CD4-positive, alpha-beta T cell treated with Interferon alpha-2 for 1 hour (primary cell): Measurements from ENCODE around the gene AGFG2.

Experiments
- DNase-seq, 2 donors: peaks; one replicate each; pipeline ENCODE4 v3.0.0-alpha.2; 2020 to 2022

Gene AGFG2

GRCh38 chr7:100573691-100574361, 34.8 kb downstream of the AGFG2 start, which contains the start of gene SAP25:
Gene SAP25 (minus strand): TSS chr7:100573900. CDS start chr7:100573742, 158 bp downstream.
- no peak for DNase-seq

DNA sequence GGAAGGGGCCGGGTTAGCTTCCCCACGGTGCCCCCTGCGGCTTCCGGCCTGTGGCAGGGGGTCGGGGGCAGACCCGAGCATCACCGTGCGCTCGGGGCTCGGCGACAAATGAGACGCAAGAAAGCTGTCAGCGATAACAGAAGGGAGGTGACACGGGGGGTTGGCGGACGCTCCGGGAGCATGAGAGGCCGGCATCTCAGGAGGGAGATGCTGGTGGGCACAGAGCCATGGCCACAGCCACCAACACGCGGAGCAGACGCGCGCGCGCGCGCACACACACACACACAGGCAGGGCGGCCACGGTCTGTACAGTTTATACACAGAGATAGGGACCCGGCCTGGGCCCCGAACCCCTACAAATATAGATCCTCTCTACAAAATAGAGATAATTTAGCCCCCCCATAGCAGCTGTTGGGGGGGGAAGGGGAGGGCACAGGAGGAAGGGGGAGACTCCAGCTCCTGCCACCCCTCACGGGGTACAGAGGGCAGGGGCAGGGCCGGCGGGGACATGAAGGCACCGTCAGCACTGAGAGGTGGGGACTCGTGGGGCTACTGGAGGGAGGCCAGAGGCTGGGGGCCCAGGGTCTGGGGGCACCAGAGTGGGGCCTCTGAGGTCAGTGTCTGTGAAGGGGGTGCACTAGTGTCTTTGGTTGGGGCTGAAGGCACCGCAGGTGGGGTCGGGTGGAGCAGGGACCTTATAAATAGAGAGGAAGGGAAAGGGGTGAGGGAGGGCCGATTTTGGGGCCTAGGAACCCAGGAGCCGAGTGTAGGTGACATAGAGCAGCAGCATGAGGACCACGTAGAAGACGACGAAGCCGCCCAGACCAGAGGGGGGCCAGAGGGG, 35.6 kb downstream of the AGFG2 start:
- DNase-seq = no peak

GRCh38 chr7:100575206-100575631, 36.2 kb downstream of the AGFG2 start:
- DNase-seq = no peak

- DNase-seq = no peak
Measured at GRCh38 chr7:100575746-100576383, 36.9 kb downstream of the AGFG2 start.

DNA sequence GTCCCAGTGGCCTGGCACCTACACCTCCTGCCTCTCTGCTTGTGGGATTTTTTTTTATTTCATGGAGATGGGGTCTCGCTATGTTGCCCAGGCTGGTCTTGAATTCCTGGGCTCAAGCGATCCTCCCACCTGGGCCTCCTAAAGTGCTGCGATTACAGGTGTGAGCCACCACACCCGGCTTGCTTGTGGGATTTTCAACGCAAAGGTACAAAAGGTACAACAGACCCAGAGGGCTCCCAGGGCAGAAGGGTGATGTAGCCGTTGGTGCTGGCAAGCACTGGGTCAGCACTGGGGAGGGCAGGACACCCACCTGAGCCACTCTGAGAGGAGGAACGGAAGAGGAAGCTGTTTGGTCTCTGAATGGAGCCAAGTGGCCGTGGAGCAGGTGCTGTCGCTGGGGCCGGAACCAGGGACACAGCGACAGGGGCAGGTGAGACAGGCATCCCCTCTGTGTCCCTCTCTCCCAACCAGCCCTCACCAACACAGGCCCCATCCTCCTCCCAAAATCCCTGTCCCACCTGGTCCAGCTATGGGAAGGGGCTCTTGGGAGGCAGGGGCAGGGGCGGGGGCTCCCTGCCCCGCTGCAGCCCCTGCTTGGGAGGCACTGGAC, 37.5 kb downstream of the AGFG2 start:
- no peak for DNase-seq

GRCh38 chr7:100577103-100577502, 38.1 kb downstream of the AGFG2 start:
- DNase-seq = no peak

DNA sequence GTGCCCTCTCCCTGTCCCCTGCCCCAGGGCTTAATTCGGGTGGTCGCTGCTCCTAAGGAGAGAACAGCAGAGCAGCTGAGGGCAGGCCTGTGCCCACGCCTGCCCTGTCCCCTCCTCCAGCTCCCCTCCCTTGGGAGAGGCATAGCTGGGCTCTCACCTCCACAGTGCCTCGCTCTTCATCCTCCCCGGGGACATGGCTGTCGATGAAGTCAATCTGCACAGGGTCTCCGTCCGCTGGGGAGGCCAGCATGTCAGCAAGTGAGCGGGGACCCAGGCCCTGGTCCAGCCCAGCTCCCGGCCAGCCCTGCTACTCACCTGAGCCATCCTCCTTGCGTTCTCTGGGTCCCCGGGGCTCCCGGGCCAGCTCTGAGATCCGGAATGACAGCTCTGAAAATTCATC, 38.5 kb downstream of the AGFG2 start:
- no peak for DNase-seq

DNA sequence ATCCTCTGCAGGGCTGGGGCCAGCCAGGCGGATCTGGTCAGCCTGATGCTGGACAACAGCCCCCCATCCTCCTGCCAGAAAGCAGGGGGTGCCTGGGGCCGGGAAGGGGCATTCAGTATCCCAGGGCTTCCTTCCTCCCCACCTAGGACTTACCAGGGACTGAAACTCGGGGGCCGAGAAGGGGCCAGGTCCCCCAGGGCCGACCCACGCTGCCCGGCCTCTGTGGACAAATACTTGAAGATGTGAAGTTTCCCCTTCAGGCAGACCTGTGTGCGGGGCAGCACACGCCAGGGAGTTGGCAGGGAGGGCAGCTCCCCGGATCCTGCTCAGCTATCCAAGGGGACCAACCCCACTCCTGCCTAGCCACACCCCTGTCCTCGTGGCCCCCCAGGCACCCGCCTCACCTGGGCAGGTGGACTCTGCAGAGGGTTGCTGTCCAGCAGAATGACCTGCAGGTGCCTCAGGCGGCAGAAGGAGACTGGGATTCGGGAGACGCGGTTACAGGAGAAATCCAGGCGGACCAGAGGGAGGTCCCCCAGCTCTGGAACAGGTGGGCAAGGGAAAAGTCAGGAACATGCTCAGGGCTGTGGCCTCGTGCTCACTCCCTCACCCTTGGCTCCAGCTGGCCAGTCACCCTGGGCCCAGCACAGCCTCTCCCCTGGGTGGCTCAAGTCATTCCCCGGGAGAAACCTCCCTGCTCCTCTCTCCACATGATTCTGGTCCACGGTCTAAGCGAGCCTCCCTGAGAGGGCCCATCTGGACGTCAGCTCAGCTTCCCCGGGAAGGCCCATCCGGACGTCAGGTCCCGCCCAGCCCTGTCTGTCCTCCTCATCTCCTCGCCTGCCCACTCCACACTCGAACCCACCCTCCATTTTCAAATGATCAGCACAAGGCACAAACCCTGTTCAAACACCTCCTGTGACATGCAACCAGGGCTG, 39.5 kb downstream of the AGFG2 start:
- no peak for DNase-seq

DNA sequence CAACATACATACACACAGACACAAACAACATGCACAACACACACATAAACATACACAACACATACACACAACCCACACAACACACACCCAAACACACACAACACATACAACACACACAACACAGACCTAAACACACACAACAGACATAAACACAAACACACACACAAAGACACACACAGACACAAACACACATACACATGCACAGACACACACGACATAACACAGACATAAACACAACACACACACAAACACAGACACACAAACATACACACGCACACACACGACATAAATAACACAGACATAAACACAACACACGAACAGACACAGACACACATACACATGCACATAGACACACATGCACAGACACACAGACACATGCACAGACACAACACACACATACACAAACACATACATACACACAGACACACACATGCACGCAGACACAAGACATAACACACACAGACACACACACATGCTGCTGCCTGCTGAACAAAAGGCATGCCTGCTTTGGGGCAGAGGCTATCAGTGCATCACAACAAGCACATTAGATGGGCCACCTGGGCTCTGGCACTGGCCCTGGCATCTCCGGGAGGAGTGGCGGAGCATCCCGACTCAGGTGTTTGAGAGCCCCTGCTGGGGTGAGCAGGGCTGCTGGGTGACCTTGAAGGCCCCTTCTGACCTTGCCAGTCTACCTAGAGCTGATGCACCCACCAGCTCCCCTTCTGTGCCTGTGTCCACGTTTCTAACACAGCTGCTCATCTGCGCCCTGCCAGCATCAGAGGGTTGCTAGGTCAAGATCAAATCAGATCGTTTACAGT, 41.7 kb downstream of the AGFG2 start:
- no peak for DNase-seq

GRCh38 chr7:100582041-100582579, 43.1 kb downstream of the AGFG2 start:
- DNase-seq = no peak

DNA sequence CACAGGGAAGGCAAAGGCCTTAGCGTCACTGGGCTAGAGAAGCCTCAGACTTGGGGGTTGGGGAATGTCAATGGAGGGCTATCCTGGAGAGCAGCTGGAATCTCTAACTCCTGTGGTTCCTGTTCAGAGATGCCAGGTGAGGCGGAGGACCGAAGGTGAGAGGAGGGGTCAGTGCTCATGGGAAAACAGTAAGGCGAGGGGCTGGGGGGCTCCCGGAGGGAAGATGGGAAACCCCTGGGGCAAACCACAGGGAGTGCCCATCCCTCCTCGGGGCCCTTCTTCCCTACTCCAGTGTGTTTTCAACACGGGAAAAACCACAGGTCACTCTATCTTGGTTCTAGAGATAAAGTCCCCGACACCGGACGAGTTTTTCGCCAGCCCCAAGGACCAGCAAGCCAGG, 43.6 kb downstream of the AGFG2 start:
- no peak for DNase-seq

- DNase-seq = peak; percentile 56 to 70
Measured at GRCh38 chr7:100583132-100584053, 44.4 kb downstream of the AGFG2 start.

- DNase-seq = no peak
Measured at GRCh38 chr7:100584054-100584682, 45.2 kb downstream of the AGFG2 start.

DNA sequence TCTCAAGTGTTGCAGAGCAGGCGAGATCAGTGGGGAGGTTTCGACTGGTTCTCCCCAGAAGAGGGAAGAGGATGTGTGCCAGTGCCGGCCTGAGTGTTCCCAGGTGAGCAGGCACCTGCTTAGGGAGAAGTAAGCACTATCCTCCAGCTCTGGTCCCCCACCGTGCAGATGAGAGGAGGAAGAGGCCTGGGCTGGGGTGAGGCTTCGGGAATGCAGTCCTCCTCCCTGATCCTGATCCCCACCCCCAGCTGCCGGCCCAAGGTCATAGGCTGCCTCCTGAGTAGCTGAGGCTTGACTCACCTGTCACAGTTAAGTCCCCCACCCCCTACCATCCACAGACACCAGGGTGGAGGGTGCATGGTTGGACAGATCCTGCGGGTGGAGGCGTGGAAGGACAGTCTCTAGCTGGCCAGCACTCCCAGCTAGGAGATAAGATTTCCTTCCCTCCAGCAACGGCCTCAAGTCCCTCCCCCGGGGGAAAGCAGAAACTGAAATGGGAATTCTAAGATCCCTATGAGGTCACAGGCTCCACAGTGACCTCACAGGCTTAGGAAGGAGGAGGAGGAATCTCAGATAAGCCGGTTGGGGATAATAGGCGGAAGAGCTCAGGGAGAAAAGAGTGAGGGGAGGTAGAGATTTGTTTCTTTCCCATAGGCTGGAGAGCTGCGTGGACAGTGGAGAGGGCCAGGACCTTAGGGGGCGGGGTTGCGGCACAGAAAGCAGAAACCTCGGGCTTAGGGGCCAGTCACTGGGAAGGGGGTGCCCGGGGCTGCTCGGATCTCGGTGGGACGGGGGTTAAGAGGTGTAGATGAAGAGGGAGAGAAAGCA, 45.9 kb downstream of the AGFG2 start:
- no peak for DNase-seq

GRCh38 chr7:100585511-100586265, 46.7 kb downstream of the AGFG2 start, which contains the start of gene LRCH4:
Gene LRCH4 (minus strand): TSS chr7:100586129. CDS start chr7:100586100, 29 bp downstream.
- DNase-seq = peak; percentile 50 to 72

DNA sequence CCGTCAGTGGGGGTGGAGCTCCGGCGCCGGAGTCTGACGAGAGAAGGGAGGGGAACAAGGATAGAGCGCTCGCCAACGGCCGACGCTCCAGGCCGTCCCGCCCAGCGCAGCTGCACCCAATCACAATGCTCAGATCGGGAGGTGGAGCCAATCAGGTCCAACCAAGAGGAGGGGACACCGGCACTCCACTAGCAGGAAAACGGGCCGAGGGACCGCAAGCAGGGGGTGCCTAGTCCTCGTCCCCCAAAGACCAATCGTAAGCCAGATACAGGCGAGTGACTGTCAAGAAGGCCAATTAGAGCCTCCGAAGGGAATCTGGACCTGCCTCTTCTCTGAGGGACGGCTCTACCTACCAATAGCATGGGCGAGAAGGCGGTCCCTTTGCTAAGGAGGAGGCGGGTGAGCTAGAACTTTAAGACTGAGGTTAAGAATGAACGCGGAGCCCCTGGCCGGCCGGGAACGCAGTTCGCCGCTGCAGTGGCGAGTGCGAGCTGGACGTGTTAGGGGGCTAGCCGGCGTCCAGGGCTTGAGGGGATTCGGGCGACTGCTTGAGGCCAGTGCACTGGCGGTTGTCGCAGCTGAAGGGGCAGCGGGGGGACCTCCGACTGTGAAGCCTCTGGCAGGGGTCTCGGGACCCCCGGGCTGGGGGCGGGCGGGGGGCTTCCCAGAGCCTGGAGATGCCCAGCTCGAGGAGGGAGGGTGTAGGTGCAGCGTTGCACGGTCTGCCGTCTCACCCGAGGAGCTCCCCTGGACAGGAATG, 47.4 kb downstream of the AGFG2 start, which contains the start of gene FBXO24:
FBXO24 (plus strand) TSS at position 63 of the 760 bp plus-strand sequence; CDS start at position 361, 298 bp downstream.
- peak; percentile 100 for DNase-seq
